OCI-LY3 (cell line): ENCODE data around the gene EIF4B.

ENCODE experiments used
- H2AFZ ChIP-seq: fragments of 200-600, 300-600 bp; shearing (Covaris generic); 2 replicates; pipeline ENCODE4 v1.6.0; 2014; ENCODE audit warnings: antibody characterized with exemption, low read depth, low read length
- H3K27ac ChIP-seq: fragments of 200-600, 300-600 bp; sonication (generic); 2 replicates; pipeline ENCODE4 v1.5.1; 2014; ENCODE audit warnings: mild to moderate bottlenecking, low read length, moderate library complexity, mixed read lengths
- H3K27me3 ChIP-seq: fragments of 200-600, 300-600 bp; sonication (generic); 2 replicates; pipeline ENCODE4 v1.6.1; 2014; ENCODE audit warnings: low read depth, low read length, mixed read lengths
- H3K36me3 ChIP-seq: fragments of 200-600, 300-600 bp; sonication (generic); replicated peaks from 2 replicates; pipeline ENCODE3; 2014; ENCODE audit warnings: low read depth, low read length, mixed read lengths
- H3K4me1 ChIP-seq: fragments of 300-600, 200-600 bp; sonication (generic); 2 replicates; pipeline ENCODE4 v1.6.1; 2014; ENCODE audit warnings: low read length, mixed read lengths
- H3K4me2 ChIP-seq: fragments of 200-600, 300-600 bp; sonication (generic); 2 replicates; pipeline ENCODE4 v1.6.1; 2014; ENCODE audit warnings: low read length, mixed read lengths
- H3K4me3 ChIP-seq: fragments of 300-600, 200-600 bp; sonication (generic); 2 replicates; pipeline ENCODE4 v1.5.1; 2014; ENCODE audit warnings: antibody characterized with exemption, mild to moderate bottlenecking, low read length, moderate library complexity
- H3K79me2 ChIP-seq: fragments of 300-600, 200-600 bp; shearing (Covaris generic); 2 replicates; pipeline ENCODE4 v1.6.1; 2014; ENCODE audit warnings: mild to moderate bottlenecking, low read length, mixed read lengths
- H3K9ac ChIP-seq: fragments of 300-600, 200-600 bp; shearing (Covaris generic); 2 replicates; pipeline ENCODE4 v1.6.0; 2014; ENCODE audit warnings: mild to moderate bottlenecking, low read length, moderate library complexity
- H3K9me3 ChIP-seq: fragments of 200-600, 300-600 bp; shearing (Covaris generic); 2 replicates; pipeline ENCODE4 v1.6.1; 2014; ENCODE audit warnings: low read length, mixed read lengths; ENCODE audit not compliant: insufficient read depth
- H4K20me1 ChIP-seq: fragments of 200-600, 300-600 bp; sonication (generic); 2 replicates; pipeline ENCODE4 v1.6.1; 2016; ENCODE audit warnings: low read length, mixed read lengths; ENCODE audit not compliant: insufficient read depth
- CTCF ChIP-seq: fragments of 200-600, 300-600 bp; sonication (generic); IDR thresholded peaks from 2 replicates; pipeline ENCODE4 v1.5.1; 2014; ENCODE audit warnings: antibody characterized with exemption, low read length, low read depth
- EZH2phosphoT487 ChIP-seq: fragments of 200-600 bp; shearing (Covaris generic); IDR thresholded peaks from 2 replicates; pipeline ENCODE4 v1.6.1; 2018; ENCODE audit warnings: antibody characterized with exemption, mixed run types, low read depth

Gene EIF4B

DNA sequence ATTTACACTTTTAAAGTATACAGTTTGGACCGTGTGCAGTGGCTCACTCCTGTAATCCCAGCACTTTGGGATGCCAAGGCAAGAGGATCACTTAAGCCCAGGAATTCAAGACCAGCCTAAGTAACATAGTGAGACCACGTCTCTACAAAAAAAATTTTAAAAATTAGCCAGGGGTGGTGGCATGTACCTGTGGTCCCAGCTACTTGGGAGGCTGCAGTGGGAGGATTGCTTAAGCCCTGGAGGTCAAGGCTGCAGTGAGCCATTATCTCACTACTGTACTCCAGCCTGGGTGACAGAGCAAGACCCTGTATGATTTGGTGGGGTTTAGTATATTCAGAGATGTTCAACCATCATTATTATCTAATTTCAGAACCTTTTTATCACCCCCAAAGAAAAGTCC, 4.7 kb downstream of the EIF4B start:
- Histone ChIP-seq H2AFZ (no peak overlapping the region), H3K36me3 (peaks cover 57% of the 10 kb centered on the region), H3K4me2 (no peak overlapping the region), H3K27ac (no peak overlapping the region), H3K4me1 (peaks cover 30% of the 10 kb centered on the region), H3K27me3 (no peaks in the 10 kb centered on the region), H3K4me3 (no peak overlapping the region), H3K79me2 (peaks cover 97% of the 10 kb centered on the region), H3K9ac (no peak overlapping the region), H3K9me3 (no peaks in the 10 kb centered on the region), H4K20me1 (peaks cover 85% of the 10 kb centered on the region)
- TF ChIP-seq EZH2phosphoT487, result no peak
- no peak for TF ChIP-seq CTCF

GRCh38 chr12:53011889-53012288, 5.6 kb downstream of the EIF4B start:
- H3K79me2 ChIP-seq, result peaks cover 100% of the 10 kb centered on the region
- no peak overlapping the region for H3K9ac ChIP-seq
- peaks cover 66% of the 10 kb centered on the region for H3K36me3 ChIP-seq
- no peak overlapping the region for H2AFZ ChIP-seq
- no peak overlapping the region for H3K4me2 ChIP-seq
- no peak overlapping the region for H3K4me3 ChIP-seq
- H3K27me3 ChIP-seq, result no peaks in the 10 kb centered on the region
- TF ChIP-seq CTCF (no peak), EZH2phosphoT487 (no peak)
- H4K20me1 ChIP-seq, result peaks cover 93% of the 10 kb centered on the region
- H3K9me3 ChIP-seq, result no peaks in the 10 kb centered on the region
- H3K4me1 ChIP-seq, result peaks cover 30% of the 10 kb centered on the region
- H3K27ac ChIP-seq, result no peak overlapping the region

- Histone ChIP-seq H3K36me3 (peaks cover 64% of the 10 kb centered on the region), H3K4me3 (no peak overlapping the region), H3K9me3 (no peaks in the 10 kb centered on the region), H4K20me1 (peaks cover 88% of the 10 kb centered on the region), H3K4me1 (peaks cover 25% of the 10 kb centered on the region), H2AFZ (no peak overlapping the region), H3K9ac (no peak overlapping the region), H3K27me3 (no peaks in the 10 kb centered on the region), H3K79me2 (peaks cover 100% of the 10 kb centered on the region), H3K27ac (no peak overlapping the region), H3K4me2 (no peak overlapping the region)
- TF ChIP-seq EZH2phosphoT487, result no peak
- no peak for TF ChIP-seq CTCF
These were observed 6.7 kb downstream of the EIF4B start for GRCh38 chr12:53012928-53013327.

GRCh38 chr12:53014709-53015108, 8.5 kb downstream of the EIF4B start:
- H3K9ac ChIP-seq, result no peak overlapping the region
- H3K79me2 ChIP-seq, result peaks cover 90% of the 10 kb centered on the region
- peaks cover 75% of the 10 kb centered on the region for H4K20me1 ChIP-seq
- peaks cover 8% of the 10 kb centered on the region; the same call in 1 of the 2 replicates for H3K4me1 ChIP-seq
- no peak overlapping the region for H2AFZ ChIP-seq
- H3K9me3 ChIP-seq, result no peaks in the 10 kb centered on the region
- H3K27ac ChIP-seq, result no peak overlapping the region
- H3K27me3 ChIP-seq, result no peaks in the 10 kb centered on the region
- no peak overlapping the region for H3K4me2 ChIP-seq
- H3K4me3 ChIP-seq, result no peak overlapping the region
- no peak for TF ChIP-seq EZH2phosphoT487
- no peak for TF ChIP-seq CTCF
- H3K36me3 ChIP-seq, result peaks cover 58% of the 10 kb centered on the region
